ENCODE results near the gene REPIN1. TPM values are rescaled to one million over a fixed set of nuclear protein-coding genes. Genes with fewer than 3 reads are reported as not detected.
A peak's percentile ranks its signal among the peaks of the same experiment; 100 is the strongest.

The REPIN1 gene
- total and polyA plus RNA-seq, 9 donors = 21.6 to 92.0 (median 73.4) TPM

DNA sequence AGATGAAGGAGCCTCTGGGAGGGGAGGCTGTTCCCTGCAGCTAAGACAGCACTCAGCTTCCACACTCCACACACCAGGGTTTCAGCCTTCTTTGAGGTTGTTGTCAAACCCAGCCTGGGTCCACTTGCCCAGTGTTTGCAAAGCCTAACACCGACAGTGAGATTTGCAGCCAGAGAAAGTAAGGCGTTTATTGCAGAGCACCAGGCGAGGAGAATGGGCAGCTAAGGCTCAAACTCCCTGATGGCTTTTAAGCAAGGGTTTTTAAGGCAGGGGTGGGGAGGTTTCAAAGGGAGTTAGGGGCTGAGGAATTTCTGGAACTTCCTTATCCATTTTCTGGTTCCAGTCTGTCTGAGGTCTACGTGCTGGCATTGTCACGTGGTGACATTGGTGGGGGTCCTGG is 5.8 kb downstream of the REPIN1 start:
- H3K27ac ChIP-seq = no peak overlapping the region
- no peak for TF ChIP-seq EP300 (IDR thresholded peaks at IDR 0.05)
- no peak for TF ChIP-seq POLR2A (IDR thresholded peaks at IDR 0.05)
- TF ChIP-seq, protein P1, sequence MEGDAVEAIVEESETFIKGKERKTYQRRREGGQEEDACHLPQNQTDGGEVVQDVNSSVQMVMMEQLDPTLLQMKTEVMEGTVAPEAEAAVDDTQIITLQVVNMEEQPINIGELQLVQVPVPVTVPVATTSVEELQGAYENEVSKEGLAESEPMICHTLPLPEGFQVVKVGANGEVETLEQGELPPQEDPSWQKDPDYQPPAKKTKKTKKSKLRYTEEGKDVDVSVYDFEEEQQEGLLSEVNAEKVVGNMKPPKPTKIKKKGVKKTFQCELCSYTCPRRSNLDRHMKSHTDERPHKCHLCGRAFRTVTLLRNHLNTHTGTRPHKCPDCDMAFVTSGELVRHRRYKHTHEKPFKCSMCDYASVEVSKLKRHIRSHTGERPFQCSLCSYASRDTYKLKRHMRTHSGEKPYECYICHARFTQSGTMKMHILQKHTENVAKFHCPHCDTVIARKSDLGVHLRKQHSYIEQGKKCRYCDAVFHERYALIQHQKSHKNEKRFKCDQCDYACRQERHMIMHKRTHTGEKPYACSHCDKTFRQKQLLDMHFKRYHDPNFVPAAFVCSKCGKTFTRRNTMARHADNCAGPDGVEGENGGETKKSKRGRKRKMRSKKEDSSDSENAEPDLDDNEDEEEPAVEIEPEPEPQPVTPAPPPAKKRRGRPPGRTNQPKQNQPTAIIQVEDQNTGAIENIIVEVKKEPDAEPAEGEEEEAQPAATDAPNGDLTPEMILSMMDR (IDR thresholded peaks at IDR 0.05) = no peak
- H3K27me3 ChIP-seq = no peaks in the 10 kb centered on the region
- H3K4me3 ChIP-seq = no peak overlapping the region
- peaks cover 6% of the 10 kb centered on the region for H3K4me1 ChIP-seq (ENCODE audit: insufficient read depth)
- WGBS, 3 donors = 92 to 99% (median 92%) methylated on average over 5 of the region's 5 CpGs
- H3K9me3 ChIP-seq = no peaks in the 10 kb centered on the region
- intact Hi-C loops (cut with DNase I) = no loop called here
- H3K36me3 ChIP-seq = no peaks in the 10 kb centered on the region
- peak in 1 of 5 donors; percentile 12 for DNase-seq

DNA sequence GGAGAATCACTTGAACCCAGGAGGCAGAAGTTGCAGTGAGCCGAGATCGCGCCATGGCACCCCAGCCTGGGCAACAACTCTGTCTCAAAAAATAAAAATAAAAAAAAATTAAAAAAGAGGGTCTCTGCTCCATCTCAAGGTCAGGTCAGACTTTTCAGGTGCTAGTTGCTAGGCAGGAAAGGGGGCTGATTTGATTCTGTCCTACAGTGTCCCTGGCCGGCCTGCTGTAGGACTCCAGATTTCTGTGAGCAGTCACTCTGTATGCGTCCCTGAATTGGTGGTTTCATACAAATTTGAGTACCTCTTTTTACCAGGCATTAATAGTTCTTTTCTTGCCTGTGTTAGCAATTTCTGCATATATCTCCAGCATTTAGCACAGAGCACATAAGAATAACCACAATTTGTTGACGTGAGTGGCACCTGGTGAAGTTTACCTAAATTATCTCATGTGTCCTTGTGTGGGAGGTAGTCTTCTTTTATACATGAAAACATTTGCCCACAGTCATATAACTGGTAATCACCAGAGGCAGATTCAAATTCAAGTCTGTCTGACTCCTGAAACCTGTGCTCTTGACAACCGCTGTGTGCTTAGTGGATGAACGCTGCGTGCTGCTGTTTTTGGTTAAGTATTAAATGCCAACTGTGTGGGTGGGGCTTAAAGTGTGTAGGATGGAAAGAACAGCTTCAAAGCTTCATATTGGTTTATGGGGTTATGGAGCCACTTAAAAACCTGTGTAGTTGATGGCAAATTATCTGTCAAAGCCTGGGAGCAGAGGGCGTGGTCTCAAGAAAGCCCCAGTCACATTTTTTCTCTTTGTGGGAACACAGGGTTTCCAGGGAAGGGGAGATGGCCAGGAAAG is 7.3 kb downstream of the REPIN1 start:
- intact Hi-C loops (cut with DNase I) = no loop called here

DNA sequence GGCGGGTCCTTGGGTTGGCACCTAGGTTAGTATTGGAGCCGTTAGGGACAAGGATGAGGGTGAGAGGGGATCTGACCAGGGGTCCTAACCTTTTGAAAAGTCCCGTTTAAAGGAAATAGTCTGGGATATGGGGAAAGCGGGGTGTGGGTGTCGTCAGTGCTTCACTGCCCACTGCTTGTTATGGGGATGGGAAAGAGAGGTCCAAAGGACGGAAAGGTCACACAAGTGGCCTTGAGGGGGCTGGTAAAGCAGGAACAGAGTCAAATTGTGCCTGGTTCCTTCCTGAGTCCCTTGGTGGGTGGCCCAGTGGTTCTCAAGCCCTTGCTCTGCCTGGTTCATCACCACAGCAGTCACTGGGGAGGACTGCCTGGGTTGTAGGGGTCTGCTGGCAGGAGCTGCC is 7.9 kb downstream of the REPIN1 start:
- 57 to 73% (median 72%) methylated on average over 6 of the region's 6 CpGs for WGBS, 3 donors
- no peaks in the 10 kb centered on the region for H3K27me3 ChIP-seq
- intact Hi-C loops (cut with DNase I) = no loop called here
- peak in 1 of 5 donors; percentile 27 for DNase-seq
- no peak for TF ChIP-seq POLR2A (IDR thresholded peaks at IDR 0.05)
- TF ChIP-seq, protein P1 (IDR thresholded peaks at IDR 0.05) = no peak
- TF ChIP-seq EP300 (IDR thresholded peaks at IDR 0.05) = no peak
- no peaks in the 10 kb centered on the region for H3K9me3 ChIP-seq
- H3K36me3 ChIP-seq = no peaks in the 10 kb centered on the region
- H3K4me1 ChIP-seq (ENCODE audit: insufficient read depth) = peaks cover 2% of the 10 kb centered on the region
- H3K4me3 ChIP-seq = no peak overlapping the region
- no peak overlapping the region for H3K27ac ChIP-seq

More for the DNA sequence above, 7.3 kb downstream of the REPIN1 start:
- peaks cover 3% of the 10 kb centered on the region for H3K4me1 ChIP-seq (ENCODE audit: insufficient read depth)
- H3K36me3 ChIP-seq = no peaks in the 10 kb centered on the region
- H3K9me3 ChIP-seq = no peaks in the 10 kb centered on the region
- H3K27me3 ChIP-seq = no peaks in the 10 kb centered on the region
- no peak overlapping the region for H3K27ac ChIP-seq
- H3K4me3 ChIP-seq = no peak overlapping the region
- peak in 1 of 5 donors; percentile 19 for DNase-seq
- TF ChIP-seq EP300 (IDR thresholded peaks at IDR 0.05) (no peak), POLR2A (IDR thresholded peaks at IDR 0.05) (no peak)
- TF ChIP-seq, protein P1 (IDR thresholded peaks at IDR 0.05) = no peak
- 71 to 80% (median 77%) methylated on average over 10 of the region's 10 CpGs for WGBS, 3 donors

DNA sequence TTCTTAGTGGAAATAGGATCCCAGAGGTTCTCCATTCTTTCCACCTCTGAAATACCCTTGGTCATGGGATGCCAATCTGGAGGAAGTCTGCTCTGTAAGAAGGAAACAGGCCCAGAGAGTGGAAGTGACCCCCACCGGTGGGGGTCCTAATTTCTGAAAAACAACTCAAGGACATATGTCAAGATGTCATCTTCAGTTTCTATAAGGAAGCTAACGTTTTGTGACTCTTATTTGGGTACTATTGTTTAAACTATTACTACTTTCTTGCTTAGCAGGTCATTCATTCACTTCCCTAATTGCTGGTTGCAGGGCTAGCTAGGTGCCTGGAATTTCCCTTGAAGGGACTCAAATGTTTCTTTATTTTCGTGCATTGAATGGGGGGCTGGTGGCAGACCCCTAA is 8.6 kb downstream of the REPIN1 start:
- 50 to 63% (median 52%) methylated on average over 3 of the region's 3 CpGs for WGBS, 3 donors

More for the DNA sequence above, 8.6 kb downstream of the REPIN1 start:
- Histone ChIP-seq H3K4me3 (no peak overlapping the region), H3K27me3 (no peaks in the 10 kb centered on the region), H3K4me1 (ENCODE audit: insufficient read depth) (peaks cover 2% of the 10 kb centered on the region), H3K9me3 (no peaks in the 10 kb centered on the region), H3K36me3 (no peaks in the 10 kb centered on the region), H3K27ac (no peak overlapping the region)
- intact Hi-C loops (cut with DNase I) = no loop called here
- DNase-seq = no peak
- TF ChIP-seq POLR2A (IDR thresholded peaks at IDR 0.05) (no peak), EP300 (IDR thresholded peaks at IDR 0.05) (no peak)
- TF ChIP-seq, protein P1 (IDR thresholded peaks at IDR 0.05) = no peak
